Right hindlimb (tissue), 1 donor: ENCODE data around the gene ZNF555.
"Not testable (repeated sequence)": the region's sequence is repeated elsewhere in the genome, so short reads cannot be mapped to it uniquely, and the experiment has no call there.

Experiments used
- DNase-seq: peaks from one replicate; pipeline ENCODE4 v3.0.0-alpha.2; 2018

ZNF555 gene

DNA sequence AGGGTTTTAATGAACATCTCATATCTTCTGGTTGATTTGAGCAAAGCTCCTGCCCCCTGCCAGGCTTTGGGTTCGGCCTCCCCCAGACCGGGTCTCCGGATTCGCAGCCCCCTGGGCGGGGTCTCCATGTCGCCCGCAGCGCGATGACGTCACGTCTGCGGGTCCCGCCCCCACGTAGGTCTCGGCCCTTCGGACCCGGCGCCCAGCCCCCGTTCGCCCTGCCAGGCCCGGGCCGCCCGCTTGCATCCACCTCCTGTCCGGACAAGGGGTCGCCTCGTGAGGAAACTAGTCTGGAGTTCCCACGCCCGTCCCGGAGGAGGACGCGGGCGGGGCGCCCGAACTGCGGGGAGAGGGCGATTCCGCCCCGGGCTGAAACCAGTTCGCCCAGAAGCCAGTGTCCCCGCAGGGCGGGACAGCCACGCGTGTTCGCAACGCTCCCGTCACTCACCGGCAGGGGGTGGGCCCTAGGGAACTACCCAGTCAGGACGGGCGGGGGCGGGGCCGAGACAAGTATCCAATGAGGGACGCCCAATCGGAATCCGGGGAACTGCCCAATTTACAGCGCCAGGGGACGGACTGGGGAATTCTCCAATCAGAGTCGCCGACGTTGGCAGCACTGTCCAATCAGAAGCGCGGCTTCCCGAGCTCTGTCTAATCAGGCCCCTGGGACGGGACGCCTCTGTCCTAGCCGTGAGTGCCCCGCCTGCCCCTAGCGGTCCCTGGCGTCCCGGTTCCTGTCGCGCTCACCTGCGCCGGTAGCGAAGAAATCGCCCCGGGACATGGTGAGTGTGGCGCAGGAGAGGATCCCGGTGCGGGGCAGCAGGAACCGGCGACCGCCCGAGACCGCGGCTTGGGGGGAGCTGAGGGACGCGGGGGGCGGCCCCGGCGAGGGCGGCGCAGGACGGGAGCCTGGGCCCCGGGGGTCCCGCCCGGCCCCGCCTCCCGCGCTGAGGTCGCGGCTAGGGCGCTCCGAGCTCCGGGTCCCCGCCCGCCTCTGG lies at the start of gene ZNF555:
ZNF555 (plus strand) TSS at position 682 of the 998 bp plus-strand sequence; CDS start at position 780, 98 bp downstream.
- DNase-seq, result peak; percentile 99

DNA sequence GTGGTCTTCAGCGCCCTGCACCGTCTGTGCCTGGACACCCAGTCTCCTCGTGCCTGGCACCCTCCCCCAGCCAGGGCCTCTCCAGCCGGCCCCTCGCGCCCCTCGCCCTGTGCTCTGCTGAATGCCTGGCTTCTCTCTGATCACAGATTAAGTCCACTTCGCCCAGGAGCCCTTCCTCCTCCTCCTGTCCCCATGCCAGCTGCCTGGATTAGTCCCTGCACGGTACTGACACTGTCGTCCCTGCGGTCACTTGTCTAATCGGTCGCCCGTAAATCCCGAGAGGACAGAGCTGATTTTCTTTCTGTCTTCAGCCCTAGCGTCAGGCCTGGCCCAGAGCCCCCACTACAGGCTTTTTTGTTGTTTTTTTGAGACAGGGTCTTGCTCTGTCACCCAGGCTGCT lies 49.4 kb upstream of the ZNF555 start:
- DNase-seq, result no peak

DNA sequence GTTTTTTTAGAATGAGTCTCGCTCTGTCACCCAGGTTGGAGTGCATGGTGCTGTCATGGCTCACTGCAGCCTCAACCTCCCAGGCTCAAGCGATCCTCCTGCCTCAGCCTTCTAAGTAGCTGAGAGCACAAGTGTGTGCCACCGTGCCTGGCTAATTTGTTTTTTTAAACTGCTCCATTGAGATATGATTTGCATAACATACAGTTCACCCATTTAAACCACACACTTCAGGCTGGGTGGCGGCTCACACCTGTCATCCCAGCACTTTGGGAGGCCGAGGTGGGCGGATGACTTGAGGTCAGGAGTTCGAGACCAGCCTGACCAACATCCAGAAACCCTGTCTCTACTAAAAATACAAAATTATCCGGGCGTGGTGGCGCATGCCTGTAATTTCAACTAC lies 48.6 kb upstream of the ZNF555 start:
- not testable (repeated sequence) for DNase-seq

DNA sequence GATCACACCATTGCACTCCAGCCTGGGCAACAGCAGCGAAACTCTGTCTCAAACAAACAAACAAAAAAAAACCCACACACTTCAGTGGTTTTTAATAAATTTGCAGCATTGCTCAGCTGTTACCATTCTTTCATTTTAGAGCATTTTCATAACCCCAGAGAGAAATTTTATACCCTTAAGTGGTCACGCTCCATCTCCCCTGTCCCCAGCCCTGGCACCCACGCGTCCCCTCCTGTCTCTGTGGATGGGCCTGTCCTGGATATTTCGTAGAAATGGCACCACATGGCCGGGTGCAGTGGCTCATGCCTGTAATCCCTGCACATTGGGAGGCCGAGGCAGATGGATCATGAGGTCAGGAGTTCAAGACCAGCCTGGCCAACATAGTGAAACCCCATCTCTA lies 48.1 kb upstream of the ZNF555 start:
- no peak for DNase-seq

DNA sequence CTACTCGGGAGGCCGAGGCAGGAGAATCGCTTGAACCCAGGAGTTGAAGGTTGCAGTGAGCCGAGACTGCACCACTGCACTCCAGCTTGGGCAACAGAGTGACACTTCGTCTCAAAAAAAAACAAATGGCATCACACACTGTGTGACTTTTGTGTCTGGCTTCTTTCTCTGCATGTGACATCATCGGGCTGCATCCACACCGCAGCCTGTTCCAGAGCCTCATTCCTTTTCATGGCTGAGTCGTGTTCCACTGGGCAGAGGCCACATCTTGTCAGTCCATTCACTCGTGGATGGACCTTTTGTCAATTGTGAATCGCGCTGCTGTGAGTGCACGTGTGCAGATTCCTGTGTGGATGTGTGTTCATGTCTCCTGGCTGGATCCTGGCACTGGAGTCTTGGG lies 47.7 kb upstream of the ZNF555 start:
- DNase-seq, result no peak

DNA sequence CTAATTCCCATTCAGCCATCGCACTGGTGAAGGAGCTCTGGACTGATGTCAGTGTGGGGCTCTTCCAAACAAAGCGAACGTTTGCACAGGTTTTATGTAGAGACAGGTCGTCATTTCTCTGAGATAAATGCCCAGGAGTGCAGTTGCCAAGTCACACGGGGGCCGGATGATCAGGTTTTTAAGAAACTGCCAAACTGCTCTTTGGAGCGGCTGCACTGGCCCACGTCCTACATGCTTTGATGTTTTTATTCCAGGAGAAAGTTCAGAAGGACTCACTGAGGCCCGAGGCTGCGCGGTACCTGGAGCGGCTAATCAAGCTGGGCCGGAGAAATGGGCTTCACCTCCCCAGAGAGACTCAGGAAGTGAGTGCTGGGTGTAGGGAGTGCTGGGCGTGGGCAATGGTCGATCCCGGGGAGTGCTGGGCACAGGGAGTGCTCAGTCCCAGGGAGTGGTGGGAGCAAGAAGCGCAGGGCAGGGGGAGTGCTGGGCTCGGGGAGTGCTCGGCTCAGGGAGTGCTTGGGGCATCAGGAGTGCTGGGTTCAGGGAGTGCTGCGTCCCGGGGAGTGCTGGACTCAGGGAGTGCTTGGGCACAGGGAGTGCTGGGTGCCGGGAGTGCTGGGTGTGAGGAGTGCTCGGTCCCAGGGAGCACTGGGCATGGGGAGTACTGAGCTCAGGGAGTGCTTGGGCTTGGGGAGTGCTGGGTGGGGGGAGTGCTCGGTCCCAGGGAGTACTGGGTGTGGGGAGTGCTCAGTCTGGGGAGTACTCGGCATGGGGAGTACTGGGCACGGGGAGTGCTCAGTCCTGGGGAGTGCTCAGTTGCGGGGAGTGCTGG lies 45.2 kb upstream of the ZNF555 start:
- DNase-seq, result no peak

DNA sequence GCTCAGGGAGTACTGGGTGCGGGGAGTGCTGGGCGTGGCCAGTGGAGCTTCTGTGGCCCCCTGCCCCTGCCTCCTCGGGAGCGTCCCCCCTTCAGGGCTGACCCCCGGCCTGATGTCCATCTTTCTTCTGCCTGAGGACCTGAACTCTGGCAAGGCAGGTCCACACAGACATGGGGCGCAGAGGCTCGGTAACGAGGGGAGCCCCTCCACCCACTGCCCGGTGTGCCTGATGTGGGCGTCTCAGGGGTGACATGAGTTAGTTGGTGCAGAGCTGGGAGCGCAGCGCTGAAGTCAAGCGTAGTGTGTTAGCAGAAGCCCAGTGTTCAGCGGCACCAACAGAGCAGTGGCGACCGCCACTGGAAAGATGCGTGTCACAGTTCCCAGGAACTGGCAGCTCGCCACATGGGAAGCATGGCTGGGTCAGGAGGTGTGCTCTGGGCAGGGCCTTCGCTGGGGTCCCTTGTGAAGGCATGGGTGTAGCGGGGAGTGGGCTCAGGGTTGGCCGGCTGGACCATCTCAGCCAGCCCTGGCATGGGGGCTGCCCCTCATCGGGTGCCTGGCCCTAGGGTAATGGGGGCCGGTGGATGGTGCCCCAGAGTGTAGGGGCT lies 44.5 kb upstream of the ZNF555 start:
- DNase-seq, result no peak

DNA sequence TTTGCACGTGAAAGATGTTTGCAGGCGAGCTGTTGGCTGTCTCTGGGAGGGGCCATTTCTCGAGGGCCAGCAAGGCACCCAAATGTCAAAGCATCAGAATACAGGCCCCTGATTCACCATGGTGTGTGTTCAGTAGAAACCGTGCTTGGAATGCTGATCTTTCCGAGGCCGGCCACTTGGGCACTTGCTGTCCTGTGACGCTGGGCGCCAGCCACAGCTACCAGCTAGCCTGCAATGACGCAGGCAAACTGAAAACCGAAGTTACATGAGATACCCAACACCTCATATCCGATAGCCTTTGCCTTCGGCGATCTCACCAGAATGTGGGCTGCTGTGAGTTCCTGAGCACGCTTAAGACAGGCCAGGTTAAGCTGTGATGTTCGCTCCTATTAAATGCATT lies 44.0 kb upstream of the ZNF555 start:
- no peak for DNase-seq

DNA sequence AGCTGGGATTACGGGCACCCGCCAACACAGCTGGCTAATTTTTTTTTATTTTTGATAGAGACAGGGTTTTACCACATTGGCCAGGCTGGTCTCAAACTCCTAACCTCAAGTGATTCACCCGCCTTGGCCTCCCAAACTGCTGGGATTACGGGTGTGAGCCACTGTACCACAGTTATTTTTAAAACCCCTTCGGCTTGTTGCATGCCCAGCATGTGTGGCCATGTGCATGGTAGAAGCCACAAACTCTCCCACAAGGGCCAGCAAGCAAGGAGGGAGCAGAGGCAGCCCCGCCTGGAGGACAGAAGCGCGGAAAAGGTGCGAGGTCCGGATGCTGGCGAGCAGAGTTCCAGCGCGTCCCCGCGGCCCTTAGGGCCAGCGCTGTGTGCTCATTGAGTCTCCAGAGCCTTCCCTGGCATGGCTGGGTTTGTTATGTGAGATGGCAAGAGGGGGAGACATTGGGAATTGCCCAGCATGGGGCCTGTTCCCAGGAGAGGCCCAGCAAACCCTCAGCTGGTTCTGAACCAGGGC lies 43.1 kb upstream of the ZNF555 start:
- no peak for DNase-seq

DNA sequence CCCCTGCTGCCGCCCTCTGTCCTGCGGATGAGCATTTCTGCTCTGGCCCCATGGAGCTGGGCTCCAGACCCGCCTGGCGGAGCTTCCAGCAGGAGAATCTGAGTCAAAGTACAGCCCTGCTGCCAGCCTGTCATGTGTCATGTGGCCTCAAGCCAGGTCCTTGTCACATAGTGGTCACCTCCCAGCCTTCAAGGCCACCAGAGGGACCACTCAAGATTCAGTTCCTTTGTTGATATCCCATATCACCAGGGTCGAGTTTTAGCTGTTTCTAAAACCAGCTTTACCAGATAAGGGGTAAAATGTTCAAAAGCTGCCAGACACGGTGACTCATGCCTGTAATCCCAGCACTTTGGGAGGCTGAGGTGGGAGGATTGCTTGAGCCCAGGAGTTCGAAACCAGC lies 42.5 kb upstream of the ZNF555 start:
- no peak for DNase-seq

DNA sequence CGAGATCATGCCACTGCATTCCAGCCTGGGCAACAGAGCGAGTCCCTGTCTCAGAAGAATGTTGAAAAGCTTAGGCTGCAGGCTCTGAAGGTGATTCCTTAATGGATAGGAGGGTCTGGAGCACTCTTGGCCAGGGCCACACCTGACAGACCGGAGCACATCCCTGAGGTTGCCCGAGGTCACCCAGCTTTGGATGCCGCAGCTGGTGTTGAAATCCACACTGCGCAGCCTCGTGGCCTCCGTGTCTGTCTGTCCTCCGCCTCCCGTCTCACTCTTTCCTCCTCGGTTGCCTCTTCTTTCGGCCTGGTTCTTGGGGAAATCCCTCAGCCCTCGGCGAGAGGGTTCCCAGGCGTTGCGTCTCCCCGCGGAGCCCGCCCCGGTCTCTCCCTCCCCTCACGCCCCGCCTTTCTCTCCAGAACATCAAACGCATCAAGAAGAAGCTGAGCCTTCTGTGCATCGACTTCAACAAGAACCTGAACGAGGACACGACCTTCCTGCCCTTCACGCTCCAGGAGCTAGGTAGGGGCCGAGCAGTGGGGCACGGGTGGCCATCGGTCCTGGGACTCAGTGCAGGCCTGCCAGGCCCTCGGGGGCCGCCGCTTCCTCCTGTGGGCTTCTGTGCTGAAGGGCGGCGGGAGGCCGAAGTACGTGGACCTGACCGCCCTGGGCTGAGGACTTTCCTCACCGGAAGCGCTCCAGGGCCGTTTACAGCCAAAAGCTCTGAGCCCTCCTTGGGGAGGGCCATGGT lies 41.8 kb upstream of the ZNF555 start:
- DNase-seq, result no peak

DNA sequence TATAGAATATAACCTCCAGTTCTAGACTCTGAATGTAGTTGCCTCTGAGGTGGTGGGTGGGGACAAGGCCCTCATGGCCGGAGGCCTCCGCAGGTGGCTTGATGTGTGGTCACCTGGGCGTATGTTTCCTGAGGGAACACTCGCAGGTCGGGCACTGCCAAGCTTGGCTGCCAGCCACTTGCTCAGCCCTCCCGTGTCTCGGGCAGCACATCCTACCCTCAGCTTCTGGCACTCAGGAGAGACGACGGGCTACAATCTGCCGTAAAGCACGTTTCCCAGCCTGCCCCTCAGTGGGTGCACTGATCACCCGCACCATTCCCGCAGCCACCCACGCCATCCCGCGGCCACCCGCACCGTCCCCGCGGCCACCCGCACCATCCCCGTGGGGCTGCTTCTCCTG lies 40.8 kb upstream of the ZNF555 start:
- no peak for DNase-seq

DNA sequence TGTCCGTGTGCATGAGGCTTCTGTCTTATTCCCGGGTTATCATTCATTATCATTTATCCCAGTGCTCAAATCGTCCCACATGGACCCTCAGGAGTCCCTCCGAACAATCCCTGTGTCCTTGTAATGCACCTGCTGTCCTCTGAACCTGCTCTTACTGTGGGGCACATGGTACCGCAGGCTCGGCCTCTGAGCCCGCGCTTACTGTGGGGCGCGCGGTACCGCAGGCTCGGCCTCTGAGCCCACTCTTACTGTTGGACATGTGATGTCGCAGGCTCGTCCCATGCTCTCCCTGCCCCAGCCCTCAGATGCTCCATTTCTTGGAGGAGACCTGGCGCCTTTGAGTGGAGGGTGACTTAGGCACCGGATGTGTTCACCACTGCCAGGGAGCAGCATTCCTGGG lies 38.4 kb upstream of the ZNF555 start:
- DNase-seq, result no peak

DNA sequence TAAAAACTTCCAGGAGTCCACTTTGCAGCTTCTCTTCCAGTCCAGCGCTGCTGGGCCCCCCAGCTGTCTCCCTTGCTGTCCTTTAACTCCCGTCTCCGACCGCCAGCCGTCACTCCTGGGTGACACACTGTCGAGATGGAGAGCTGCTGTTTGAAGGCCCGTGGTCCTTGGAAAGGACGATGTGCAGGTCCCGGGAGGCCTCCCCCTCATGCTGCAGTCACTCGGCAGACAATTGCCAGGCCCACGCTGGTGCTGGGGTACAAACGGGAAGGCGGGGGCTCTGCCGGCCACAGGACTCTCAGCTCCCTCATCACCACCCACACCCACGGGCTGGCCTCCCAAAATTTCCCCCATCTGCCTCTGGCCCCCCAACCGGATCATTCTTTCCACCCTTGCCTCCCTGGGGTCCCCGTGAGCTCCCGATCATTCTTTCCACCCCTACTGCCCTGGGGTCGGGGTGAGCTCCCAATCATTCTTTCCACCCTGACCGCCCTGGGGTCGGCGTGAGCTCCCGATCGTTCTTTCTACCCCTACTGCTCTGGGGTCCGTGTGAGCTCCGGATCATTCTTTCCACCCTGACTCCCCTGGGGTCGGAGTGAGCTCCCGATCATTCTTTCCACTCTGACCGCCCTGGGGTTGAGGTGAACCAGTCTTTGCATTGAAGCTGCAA lies 37.7 kb upstream of the ZNF555 start:
- DNase-seq, result no peak

DNA sequence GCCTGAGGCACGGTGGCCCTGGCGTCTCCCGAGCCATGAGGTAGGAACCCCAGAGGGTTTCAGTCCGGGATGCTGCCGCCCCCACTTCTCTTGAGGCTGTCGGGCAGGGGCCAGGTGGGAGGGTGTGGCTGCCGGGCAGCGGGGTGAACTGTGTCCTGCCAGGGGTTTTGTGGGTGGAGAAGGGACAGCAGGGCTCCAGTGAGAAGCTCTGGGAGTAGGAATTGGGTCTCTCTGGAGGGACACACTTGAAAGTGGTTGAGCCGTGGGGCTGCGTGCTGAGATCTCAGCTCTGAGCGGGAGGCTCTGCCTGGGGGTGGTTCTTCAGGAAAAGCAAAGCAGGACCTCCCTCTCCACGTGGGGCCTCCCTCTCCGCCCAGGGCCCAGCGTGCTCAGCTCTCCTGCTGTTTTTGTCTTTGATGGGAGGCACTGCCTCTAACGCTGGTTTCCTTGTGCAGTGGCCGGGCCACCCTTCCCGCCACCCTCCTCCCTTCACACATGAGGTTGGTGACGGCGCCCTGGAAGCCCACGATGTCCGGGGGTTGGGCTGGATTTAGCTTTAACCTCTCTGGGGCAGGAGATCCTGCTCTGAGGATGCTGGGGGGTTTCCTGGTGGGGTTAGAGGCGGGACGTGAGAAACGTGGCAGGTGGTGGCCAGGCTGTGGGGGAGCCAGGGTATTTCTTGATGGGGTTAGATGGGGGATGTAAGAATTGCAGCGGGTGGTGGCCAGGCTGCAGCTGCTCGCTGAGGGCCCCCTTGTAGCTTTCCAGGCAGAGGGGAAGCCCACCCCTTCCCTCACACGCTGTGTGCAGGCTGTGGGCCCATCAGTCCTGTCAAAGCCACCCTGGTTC lies 36.9 kb upstream of the ZNF555 start:
- no peak for DNase-seq

DNA sequence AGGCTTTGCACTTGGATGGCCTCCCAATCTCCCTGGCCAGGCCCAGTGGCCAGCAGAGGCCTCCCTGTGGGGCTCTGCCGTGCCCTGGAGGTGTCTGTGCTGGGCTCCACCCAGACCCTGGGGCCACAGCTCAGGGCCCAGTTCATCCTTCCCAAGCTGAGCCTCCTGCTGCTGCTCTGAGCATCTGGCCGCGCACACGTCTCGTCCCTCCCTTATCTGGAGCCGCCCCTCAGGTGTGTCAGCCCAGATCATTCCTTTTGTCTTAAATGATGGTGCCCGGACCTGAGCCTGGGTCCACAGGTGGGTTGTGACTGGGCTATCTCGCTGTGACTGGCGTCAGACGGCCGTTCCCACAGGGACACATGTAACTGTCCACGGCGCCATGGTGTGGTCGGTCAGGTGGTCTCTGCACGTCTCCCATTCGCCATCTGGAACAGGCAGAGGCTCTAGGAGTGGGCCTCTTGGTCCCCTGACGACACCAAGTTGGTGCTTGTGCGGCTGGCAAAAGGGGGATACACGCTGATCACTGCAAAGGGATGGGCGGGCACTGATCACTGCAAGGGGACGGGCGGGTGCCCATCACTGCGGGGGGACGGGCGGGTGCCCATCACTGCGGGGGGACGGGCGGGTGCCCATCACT lies 35.9 kb upstream of the ZNF555 start:
- DNase-seq, result no peak

DNA sequence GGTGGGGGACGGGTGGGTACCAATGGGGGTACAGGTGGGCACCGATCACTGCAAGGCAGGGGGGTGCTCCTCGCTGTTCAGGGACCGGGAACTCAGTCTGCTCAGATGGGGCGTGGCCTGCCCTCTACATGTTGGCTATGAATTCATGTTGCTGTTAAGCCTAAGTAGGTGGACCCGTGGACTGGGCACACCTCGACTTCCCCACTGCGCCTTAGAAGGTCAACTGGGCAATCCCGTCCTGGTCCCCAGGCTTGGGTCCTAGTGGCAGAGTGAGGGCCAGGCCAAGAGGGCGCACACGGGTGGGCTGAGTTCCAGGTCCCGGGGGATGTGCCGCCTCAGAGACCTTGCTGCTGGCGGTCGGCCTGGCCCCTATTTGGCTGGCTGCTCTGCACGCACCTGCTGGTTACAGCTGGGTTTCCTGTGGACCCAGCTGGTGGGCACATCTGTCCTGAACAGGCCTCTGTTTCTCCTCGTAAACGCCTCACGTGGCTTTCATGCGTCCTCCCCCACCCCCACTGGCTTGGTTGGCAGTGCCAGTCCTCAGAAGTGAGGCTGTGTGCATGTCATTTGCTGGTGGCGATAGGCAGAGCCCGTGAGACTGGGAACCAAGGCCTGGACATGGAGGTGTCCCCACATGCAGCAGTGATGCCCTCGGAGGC lies 35.2 kb upstream of the ZNF555 start:
- DNase-seq, result no peak

DNA sequence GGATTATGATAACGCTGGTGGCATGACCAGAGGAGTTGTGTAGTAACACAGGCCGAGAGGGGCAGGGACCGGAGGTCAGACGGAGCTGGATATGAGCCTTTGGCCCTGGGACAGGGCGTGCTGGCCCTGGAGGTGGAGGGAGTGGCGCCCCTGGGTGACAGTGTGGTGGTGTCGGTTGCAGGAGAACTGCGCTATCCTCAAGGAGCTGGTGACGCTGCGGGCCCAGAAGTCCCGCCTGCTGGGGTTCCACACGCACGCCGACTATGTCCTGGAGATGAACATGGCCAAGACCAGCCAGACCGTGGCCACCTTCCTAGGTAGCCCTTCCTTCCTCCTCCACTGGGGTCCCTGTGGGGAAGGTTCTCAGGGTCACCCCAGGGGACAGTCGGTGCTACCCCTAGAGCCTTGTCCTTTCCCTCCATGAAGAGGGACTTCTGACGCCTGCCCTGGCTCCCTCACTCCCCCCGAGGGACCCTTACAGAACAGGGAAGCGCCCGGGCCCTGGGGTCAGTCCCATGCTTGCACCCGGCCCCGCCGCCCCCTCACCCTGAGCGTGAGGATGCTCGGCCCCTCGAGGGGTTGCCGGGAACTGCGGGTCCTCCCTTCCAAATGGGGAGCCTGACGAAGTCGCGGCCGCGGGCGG lies 34.4 kb upstream of the ZNF555 start:
- DNase-seq, result no peak
